Stimulated activated CD4-positive, alpha-beta T cell treated with anti-CD3 and anti-CD28 coated beads, Interleukin-12 subunit alpha, Interleukin-12 subunit beta, amount 100 ng/mL, for 24 hours (primary cell): ENCODE results near the gene LMBRD2.

Source experiments
- DNase-seq, 2 experiments: peaks; one replicate each; pipeline ENCODE4 v3.0.0-alpha.2; 2020; ENCODE audit warnings: low read depth in 2 of 2

The LMBRD2 gene

GRCh38 chr5:36105819-36106218 is 45.9 kb downstream of the LMBRD2 start:
- DNase-seq = no peak

GRCh38 chr5:36099748-36100147 is 51.9 kb downstream of the LMBRD2 start:
- no peak for DNase-seq

DNA sequence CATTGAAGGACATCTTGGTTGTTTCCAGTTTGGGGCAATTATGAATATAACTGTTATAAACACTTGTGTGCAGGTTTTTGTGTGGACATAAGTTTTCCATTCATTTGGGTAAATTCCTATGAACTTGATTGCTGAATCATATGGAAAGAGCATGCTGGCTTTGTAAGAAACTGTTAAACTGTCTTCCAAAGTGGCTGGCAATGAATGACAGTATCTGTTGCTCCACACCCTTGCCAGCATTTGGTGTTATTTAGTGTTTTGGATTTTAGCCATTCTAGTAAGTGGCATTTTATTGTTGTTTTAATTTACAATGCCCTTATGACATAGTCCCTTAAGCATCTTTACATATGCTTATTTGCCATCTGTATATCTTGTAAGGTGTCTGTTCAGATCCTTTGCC is 55.2 kb downstream of the LMBRD2 start:
- DNase-seq = no peak

DNA sequence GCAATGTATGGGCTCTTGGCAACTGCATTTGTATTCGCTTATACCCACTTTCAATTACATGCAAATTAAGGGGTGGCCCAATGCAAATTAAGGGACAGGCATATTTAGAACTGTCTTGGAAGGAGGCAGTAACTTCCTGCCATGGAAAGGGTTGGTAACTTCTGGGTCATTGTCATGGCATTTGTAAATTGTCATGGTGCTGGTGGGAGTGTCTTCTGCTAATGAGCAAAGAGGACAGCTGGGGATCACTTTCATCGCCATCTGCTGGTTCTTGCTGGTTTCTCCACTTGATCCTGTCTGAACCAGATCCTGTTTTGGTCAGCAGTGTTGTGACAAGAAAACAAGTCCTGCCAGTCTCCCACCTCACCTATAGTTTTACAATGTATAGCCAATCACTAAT is 61.7 kb downstream of the LMBRD2 start:
- DNase-seq = no peak

DNA sequence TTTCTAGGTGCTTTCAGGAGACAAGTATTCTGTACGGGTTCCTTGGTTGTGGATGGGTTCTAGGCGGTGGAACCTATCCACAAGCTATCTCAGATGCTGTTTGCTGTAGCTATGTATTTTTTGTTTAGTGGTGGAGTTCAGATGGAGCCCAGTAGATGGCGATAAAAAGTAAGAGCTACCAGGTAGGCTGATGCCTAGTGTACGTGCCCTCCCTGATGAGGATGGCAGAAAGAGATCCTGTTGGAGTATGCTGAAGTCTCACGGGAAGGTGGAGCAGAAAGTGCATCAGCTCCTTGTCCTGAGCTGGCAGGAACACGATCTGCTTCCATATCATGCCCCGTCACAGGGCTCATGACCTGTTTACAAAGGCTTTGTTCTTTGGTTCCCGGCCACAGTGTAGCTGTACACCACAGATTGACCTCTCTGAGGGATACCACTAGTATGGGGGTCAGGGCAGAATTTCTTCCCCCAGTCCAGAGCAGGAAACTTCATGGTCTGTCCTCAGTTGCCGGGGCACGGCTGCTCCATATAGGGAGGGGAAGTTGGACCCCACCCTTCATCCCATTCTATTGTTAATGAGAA is 72.4 kb downstream of the LMBRD2 start:
- DNase-seq = no peak

- no peak for DNase-seq
Observed at GRCh38 chr5:36078430-36078829, 73.3 kb downstream of the LMBRD2 start.

DNA sequence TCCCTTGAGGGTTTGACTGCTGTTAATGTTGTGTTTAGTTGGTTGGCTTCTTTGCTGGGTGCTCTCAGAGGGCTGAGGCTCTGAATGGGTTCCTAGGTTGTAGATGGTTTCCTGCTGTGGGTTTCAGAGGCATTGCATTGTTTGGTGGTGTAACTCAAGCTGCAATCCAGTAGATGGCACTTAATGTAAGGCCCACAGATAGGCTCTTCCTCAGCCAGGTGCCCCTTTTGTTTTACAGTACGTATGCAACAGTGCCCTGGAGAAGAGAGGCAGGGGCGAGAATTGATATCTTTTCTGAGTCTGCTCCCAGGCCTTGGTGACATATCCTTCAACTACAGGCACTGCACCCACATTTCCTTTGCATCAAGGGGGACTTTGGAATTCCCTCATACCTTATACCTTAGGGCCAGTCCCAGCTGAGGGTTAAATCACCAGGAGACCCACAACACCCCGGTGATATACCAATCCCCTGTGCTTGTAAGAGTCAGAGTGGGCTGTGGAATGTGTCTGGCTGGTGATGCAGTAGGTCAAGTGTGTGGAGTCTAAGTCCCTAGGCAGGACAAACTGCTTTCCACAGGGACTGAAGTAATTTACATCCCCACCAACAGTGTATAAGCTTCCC is 78.0 kb downstream of the LMBRD2 start:
- DNase-seq = no peak

DNA sequence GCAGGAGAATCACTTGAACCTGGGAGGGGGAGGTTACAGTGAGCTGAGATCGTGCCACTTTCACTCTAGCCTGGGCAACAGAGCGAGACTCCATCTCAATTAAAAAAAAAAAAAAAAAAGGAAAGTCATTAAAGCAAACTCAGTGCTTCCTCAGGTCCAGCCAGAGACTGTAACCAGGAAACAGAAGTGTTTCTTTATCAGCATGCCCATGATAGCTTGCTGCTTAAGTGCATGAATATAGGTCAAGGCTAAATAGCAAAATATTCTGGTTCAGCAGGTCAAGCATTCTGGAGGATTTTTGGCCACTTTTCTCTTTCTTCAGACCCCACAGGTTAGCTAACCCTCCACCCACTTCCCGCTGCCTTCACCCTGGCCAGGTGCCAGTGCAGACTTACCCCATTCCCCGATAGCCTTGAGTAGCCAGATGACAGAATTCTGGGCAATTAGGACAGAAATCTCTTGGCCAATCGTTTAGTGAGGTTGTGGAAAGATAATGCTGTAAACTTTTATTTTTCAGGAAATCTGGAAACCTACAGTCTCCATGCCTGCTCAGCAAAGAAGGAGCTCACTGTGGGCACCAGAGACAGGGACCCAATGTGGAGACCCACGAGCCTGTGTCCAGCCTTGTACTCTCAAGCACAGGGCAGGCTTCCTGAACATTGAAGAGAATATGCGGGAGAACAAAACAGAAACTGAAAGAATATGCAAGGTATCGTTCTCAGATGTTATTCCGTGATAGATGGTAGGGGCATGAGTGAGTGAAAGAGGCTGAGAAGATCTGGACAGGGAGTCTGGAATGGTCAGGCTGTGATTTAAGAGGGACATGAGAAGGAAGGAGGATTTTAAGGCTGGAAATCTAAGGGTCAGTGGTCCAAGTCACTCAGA is 80.8 kb downstream of the LMBRD2 start:
- no peak for DNase-seq

DNA sequence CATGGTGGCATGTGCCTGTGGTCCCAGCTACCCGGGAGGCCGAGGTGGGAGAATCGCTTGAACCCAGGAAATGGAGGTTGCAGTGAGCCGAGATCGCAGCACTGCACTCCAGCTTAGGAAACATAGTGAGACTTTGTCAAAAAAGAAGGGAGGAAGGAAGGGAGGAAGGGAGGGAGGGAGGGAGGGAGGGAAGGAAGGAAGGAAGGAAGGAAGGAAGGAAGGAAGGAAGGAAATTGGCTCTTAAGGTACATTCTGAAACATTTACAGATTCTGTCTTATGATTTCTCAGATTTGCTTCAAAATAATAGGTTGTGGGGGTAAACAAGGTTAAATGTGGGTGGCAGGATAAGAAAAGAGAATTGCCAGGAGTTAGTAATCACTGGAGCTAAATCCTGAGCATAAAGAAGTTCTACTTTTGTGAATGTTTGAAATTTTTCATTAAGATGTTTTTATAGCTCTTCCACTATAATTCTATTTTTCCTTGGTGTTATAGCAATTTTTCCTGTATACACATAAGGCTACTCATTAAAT is 82.9 kb downstream of the LMBRD2 start:
- DNase-seq = no peak

DNA sequence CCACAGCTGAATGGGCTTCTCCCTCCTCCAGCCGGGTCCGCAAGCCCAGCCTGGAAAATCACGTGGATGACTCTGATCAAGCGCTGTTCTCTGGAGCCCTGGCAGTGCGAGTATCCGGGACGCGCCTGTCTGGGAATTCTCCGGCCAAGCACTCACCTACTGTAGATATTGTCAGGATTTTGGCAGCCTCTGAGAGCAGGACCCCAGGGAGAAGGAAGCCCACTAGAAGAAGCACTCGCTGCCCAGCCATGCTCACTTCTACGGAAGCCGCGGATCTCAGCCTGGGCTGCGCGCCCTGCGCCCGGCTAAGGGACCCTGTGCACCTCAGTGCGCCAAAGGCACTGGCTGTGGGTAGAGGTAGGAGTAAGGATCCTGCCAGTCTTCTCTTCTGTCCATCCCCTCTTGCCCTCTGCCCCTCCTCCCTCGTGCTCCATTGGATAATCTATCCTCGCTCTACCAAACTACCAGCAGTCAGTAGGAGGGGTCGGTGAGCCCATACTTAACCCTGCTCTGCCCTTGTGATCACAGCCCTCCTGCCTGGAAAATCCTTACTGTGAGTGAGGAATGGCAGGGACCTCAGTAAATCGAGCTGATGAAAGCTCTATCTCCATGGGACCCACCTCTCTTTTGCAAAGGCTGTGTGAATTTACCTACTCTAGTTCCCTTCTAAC is 85.0 kb downstream of the LMBRD2 start, which contains the start of gene UGT3A2:
TSS of gene UGT3A2 (minus strand) at position 343 of the 671 bp plus-strand sequence. CDS start at position 250, 93 bp downstream.
- DNase-seq = no peak

DNA sequence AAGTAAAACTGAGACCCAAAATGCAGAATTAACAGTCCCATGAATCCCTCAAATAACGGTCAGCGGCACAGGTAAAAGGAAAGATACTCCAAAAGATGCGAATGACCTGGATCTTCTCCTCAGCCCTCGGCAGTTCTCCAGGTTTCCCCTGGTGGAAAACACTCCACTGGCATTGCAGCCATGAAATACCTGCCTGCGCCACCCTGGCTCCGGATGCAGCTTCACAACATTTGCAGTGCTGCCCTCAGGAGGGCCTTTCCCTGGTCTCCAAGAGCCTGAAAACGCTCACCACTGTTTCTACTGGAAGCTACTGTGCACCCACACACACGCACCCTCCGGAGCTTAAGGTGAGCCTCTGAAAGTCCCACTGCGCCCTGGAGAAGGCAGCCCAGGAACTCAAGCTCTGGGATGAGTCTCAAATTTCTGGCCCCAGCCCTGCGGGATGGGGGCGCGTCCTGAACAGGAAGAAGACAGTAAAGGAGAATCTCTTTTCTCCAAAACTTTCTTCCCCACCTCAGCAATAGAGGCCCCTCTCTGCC is 85.6 kb downstream of the LMBRD2 start:
- no peak for DNase-seq

GRCh38 chr5:36060420-36060887 is 91.2 kb downstream of the LMBRD2 start:
- no peak for DNase-seq

GRCh38 chr5:36059571-36060419 is 91.9 kb downstream of the LMBRD2 start:
- no peak for DNase-seq

GRCh38 chr5:36058776-36059175 is 92.9 kb downstream of the LMBRD2 start:
- no peak for DNase-seq

DNA sequence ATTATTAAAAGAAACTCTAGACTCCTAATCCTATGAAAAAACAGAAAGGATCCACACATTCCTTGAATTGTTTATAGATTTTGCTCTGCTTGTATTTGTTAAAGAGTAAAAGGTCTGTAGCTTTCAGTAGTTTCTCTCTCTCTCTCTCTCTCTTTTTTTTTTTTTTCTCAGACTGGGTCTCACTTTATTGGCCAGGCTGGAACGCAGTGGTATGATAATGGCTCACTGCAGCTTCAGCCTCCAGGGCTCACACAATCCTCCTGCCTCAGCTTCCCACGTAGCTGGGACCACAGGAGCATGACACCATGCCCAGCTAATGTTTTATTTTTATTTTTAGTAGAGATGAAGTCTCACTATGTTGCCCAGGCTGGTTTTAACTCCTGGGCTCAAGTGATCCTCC is 94.3 kb downstream of the LMBRD2 start:
- DNase-seq = no peak

- no peak for DNase-seq
Observed at GRCh38 chr5:36056422-36056821, 95.3 kb downstream of the LMBRD2 start.

DNA sequence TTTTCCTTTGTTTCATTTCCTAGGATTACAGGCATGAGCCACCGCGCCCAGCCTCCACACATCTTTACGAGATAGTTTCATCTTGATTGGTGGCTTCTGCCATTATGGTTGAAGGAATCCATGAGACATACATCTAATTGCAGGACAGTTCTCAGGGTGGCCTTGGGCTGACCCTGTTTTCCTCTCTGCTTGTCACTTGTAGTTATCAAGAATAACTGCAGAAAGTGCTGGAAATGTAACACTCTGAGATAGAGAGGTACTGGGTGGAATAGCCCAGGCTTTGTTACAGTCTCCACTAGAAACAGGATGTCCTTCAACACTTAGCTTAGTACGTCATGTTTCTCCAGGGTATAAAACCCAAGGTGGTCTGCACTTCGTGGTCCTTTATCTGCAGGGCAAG is 95.7 kb downstream of the LMBRD2 start:
- no peak for DNase-seq

DNA sequence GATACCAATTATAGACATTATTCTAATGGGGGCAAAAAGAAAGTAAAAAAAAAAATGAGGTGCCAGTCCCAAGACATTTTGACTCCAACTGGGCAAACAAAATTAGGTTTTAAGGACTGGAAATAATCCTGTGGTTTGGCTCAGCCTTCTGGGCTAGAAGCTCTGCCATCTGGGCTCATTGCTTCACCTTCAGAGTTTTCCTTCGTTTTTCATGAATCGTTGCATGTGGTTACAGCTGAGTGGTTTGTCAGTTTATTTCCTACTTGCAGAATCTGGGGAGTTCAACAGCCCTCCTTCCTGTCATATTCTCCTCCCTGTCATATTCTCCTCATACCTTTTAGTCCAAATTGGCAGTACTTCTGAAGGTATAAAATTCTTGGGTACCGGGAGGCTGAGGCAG is 97.0 kb downstream of the LMBRD2 start:
- no peak for DNase-seq

DNA sequence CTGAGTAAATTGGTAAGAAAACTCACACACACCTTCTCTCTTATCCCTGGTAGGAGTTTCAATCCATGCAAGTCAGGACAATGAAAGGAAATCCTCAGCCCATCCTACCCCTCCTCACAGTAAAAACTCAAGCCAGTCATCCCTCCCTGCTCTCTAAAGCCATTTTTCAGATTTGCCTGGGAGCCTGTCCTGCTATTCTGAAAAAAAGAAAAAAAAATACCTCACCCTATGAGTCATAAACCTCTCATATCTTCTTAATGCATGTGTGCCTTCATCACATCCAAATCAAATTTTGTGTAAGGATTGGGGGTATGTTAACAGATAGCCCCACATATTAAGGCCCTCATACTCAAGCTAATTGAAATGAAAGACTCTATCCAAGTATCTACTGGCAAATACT is 99.1 kb downstream of the LMBRD2 start:
- DNase-seq = no peak

DNA sequence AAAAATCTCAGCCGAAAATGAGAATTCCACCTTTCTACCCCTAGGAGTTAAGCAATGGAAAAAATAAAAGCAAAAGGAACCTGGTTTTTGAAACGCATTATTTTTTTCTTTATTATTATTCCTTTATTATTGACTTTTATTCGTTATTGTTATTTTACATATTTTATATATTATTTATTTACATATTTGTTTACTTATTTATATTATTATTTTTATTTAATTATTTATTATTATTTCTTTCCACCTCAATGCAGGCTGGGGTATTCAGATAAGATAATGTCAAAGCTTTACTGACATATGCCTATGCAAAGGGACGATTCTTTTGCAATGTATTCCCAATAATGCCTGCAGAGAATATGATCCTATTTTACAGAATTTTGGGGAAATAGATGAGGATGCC is 101.7 kb downstream of the LMBRD2 start:
- no peak for DNase-seq
